Activated naive CD4-positive, alpha-beta T cell treated with anti-CD3 and anti-CD28 coated beads, Interleukin-2, amount 50 U/mL, for 24 hours (primary cell): ENCODE data around the gene SAMD4A.

ENCODE experiments used
- H3K27ac Mint-ChIP-seq: one replicate; pipeline ENCODE4 v1.8.0; 2021; ENCODE audit warnings: mild to moderate bottlenecking, mixed read lengths
- H3K27me3 Mint-ChIP-seq: one replicate; pipeline ENCODE4 v1.8.0; 2021; ENCODE audit warnings: mixed read lengths
- H3K36me3 Mint-ChIP-seq: one replicate; pipeline ENCODE4 v1.8.0; 2021; ENCODE audit warnings: mixed read lengths
- H3K4me1 Mint-ChIP-seq: one replicate; pipeline ENCODE4 v1.8.0; 2021; ENCODE audit warnings: mixed read lengths
- H3K4me3 Mint-ChIP-seq: one replicate; pipeline ENCODE4 v1.8.0; 2021; ENCODE audit warnings: mild to moderate bottlenecking, mixed read lengths
- H3K9me3 Mint-ChIP-seq: one replicate; pipeline ENCODE4 v1.8.0; 2021; ENCODE audit warnings: mixed read lengths

The SAMD4A gene

DNA sequence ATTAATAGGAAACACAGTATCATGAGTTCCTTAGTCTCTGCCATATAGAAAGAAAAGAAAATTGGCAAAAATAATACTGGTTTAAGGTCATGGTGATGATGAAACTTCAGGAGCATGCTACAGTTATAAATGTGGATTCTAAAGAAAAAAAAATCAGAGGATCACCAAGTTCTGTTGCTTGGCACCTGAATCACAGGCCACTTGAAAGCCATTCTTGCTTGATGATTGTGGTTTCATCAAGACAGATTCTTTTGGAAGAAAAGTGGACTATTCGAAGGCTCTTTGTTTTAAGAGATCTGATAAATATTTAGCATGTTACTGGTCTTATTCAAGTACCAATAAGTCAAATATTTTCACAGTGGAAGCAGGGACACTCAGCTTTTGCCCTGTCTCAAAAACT is 148.9 kb downstream of the SAMD4A start:
- peaks cover 2% of the 10 kb centered on the region for H3K27me3 Mint-ChIP-seq
- peaks cover 17% of the 10 kb centered on the region for H3K4me1 Mint-ChIP-seq
- peaks cover 5% of the 10 kb centered on the region for H3K36me3 Mint-ChIP-seq
- H3K27ac Mint-ChIP-seq = no peak overlapping the region
- H3K4me3 Mint-ChIP-seq = no peak overlapping the region
- peaks cover 5% of the 10 kb centered on the region for H3K9me3 Mint-ChIP-seq

DNA sequence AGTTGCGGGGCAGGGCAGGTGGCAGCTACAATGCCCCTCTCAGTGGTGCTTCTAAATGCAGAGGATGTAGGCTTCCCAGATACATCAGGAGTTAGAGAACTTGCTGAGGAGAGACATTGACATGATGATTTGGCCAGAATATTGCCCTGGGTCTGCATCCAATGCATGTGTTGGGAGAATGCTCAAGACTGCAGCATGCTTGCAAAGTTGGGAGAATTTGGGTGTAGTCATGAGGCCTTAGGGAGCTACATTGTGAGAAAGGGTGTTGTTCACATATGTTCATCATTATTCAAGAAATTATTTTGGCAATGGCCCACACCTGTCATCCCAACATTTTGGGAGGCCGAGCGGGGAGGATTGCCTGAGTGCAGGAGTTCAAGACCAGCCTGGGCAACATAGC is 149.9 kb downstream of the SAMD4A start:
- peaks cover 8% of the 10 kb centered on the region for H3K4me1 Mint-ChIP-seq
- no peak overlapping the region for H3K27ac Mint-ChIP-seq
- peaks cover 5% of the 10 kb centered on the region for H3K36me3 Mint-ChIP-seq
- H3K9me3 Mint-ChIP-seq = peaks cover 5% of the 10 kb centered on the region
- H3K27me3 Mint-ChIP-seq = peaks cover 2% of the 10 kb centered on the region
- no peak overlapping the region for H3K4me3 Mint-ChIP-seq

DNA sequence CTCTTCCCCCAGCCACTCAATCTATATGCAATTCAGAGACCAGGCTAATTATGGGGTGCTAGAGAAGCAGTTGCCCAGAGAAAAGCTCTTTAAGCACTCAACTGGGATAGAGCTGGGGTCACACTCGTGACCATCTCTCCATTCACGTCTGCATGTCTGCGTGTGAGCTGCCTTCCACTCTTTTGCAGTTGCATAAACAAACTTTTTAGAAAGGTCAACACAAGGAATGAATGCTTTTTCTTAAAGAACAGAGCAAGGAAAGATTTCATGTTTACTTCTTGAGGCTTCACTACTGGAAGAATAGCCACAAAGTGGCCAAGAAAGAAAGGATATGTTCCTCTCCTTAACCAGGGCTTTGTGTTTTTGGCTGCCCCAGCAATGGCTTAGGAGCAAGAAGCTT is 151.1 kb downstream of the SAMD4A start:
- Mint-ChIP-seq H3K9me3 (peaks cover 5% of the 10 kb centered on the region), H3K4me3 (no peak overlapping the region), H3K27me3 (peaks cover 2% of the 10 kb centered on the region), H3K27ac (no peak overlapping the region), H3K4me1 (no peaks in the 10 kb centered on the region), H3K36me3 (peaks cover 5% of the 10 kb centered on the region)

DNA sequence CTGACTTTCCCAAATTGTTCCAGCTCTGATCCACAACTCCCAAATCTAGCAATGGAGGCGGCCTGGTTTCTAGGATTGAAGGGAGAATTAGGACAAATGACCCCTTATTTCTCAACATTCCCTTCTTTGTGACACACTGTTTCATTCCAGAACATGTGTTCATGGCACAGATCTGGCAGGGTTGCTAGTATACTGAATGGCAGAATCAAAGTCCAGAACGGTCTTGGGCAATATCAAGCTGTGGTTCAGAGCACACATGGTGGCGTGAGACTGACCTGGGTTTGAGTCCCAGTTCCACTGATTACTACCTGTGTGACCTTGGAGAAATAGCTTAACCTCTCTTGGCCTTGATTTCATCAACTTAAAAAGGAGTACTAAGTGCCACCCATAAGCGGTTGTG is 152.5 kb downstream of the SAMD4A start:
- H3K27me3 Mint-ChIP-seq = peaks cover 5% of the 10 kb centered on the region
- peaks cover 5% of the 10 kb centered on the region for H3K36me3 Mint-ChIP-seq

DNA sequence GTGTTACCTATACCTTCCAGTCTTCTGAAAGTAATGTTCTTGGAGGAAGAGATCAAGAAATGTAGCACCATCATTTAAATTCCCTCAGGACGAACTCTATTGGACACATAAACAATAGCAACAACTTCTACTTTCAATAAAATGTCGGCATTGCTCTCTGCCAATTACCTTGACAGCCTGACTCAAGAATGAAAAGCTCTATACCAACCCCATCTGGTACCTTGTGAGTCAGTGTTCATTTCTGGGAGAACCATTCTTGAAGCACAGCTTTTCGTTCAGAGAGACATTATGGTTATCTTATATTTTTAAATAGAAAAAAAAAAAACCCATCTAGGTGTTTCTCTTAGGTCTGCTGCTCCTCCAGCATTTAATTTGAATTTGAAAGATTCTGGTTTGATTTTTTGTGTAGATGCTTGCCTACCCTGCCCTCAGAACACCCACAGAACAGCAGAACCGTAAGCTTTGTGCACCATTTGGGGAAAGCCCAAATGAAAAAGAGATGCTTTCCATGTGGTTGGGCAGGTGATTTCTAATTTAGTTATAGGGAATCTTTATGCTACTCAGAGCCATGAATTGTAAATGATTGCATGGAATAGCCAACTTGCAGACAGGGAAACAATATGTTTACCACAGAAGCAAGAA is 156.0 kb downstream of the SAMD4A start:
- Mint-ChIP-seq H3K27me3 (peaks cover 11% of the 10 kb centered on the region), H3K27ac (no peak overlapping the region), H3K9me3 (peaks cover 5% of the 10 kb centered on the region), H3K36me3 (peaks cover 5% of the 10 kb centered on the region), H3K4me1 (no peaks in the 10 kb centered on the region), H3K4me3 (no peak overlapping the region)

More for the DNA sequence above, 152.5 kb downstream of the SAMD4A start:
- H3K27ac Mint-ChIP-seq = no peak overlapping the region
- H3K4me1 Mint-ChIP-seq = no peaks in the 10 kb centered on the region
- no peak overlapping the region for H3K4me3 Mint-ChIP-seq
- H3K9me3 Mint-ChIP-seq = peaks cover 5% of the 10 kb centered on the region

DNA sequence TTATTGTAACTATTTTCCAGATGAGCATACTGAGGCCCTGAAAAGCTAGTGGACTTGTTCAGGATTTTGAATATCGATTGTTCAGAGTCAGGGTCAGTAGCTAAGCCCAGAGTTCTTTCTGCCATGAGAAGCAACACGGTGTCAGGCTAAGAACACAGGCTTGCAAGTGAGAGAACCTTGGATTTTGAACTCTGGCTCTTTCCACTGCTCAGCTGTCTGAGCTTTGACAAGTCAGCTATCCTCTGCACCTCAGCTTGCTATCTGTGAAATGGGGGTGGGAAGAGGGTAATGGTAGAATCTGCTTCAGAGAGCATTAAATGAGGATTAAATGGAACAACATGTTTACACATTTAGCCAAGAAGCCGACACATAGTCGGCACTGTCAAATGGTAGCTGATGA is 157.2 kb downstream of the SAMD4A start:
- Mint-ChIP-seq H3K4me3 (no peak overlapping the region), H3K27me3 (peaks cover 11% of the 10 kb centered on the region), H3K27ac (no peak overlapping the region), H3K4me1 (peaks cover 2% of the 10 kb centered on the region), H3K9me3 (peaks cover 5% of the 10 kb centered on the region), H3K36me3 (peaks cover 5% of the 10 kb centered on the region)

DNA sequence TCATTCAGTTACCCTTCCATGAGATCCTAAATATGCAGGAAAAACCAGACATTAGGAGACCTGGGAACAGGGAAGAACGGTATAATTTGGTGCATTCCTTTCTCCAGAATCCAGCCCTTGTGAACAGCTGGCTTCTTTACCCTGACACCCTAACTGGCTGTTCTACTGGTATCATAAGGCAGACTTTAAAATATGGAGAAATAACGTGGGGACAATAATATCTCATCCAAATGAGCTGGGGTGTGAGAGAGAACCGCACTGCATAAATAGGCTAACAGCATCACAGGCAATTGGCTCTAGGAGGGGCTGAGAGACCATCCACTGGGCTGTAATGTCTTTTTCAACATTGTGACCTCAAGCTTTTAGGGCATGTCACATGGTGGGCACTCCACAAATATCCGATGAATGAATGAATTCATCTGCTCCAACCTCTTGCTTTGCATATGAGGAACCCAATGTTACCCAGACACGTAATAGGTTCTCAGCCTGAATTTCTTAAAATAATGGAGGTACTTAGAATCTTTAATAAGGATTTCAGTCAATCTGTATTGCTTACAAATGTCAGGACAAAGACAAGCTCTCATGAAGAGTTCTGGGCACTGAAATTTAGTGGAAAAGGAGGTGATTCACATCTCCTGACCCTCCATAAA is 157.9 kb downstream of the SAMD4A start:
- Mint-ChIP-seq H3K9me3 (peaks cover 5% of the 10 kb centered on the region), H3K4me3 (no peak overlapping the region), H3K27me3 (peaks cover 11% of the 10 kb centered on the region), H3K36me3 (peaks cover 4% of the 10 kb centered on the region), H3K4me1 (peaks cover 9% of the 10 kb centered on the region), H3K27ac (no peak overlapping the region)

DNA sequence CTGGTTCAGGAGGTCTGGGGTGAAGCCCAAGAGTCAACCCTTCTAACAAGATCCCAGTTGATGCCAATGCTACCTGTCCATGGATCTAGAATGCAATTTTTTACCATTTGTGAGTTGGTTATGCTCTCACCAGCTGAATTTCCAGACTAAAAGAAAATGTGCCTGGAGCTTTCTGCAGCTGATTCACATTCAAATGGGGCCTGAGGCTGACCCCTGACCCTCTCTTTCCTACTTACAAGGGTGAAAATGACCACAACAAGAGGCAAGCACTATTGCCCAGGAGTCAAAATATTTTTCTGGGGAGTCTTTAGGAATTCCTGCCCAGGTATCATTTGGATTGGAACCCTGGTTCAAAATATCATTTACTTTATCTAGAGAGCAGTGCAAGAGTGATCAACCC is 159.1 kb downstream of the SAMD4A start:
- no peak overlapping the region for H3K27ac Mint-ChIP-seq
- peaks cover 21% of the 10 kb centered on the region for H3K4me1 Mint-ChIP-seq
- H3K4me3 Mint-ChIP-seq = no peak overlapping the region
- no peaks in the 10 kb centered on the region for H3K9me3 Mint-ChIP-seq
- H3K27me3 Mint-ChIP-seq = peaks cover 9% of the 10 kb centered on the region
- no peaks in the 10 kb centered on the region for H3K36me3 Mint-ChIP-seq

DNA sequence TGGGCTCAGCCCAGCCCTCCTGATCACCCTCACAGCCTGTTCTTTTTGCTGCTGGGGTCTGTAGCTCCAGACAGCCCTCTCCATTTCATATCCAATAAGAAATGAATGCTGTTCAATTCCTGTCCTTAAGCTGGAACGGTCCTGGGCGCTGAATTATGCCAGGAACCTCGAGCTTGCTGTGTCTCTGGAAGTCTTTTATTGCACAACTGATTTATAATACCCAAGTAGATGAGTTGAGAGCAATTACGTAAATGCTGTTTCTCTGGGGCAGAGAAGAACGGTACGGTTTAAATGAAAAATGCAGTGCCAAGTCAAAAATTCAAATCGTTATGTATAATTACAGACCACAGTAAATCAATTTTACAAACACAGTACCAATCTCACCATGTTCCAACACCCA is 161.0 kb downstream of the SAMD4A start:
- Mint-ChIP-seq H3K27ac (no peak overlapping the region), H3K36me3 (no peaks in the 10 kb centered on the region), H3K4me1 (peaks cover 22% of the 10 kb centered on the region), H3K4me3 (no peak overlapping the region), H3K27me3 (peaks cover 12% of the 10 kb centered on the region), H3K9me3 (no peaks in the 10 kb centered on the region)

DNA sequence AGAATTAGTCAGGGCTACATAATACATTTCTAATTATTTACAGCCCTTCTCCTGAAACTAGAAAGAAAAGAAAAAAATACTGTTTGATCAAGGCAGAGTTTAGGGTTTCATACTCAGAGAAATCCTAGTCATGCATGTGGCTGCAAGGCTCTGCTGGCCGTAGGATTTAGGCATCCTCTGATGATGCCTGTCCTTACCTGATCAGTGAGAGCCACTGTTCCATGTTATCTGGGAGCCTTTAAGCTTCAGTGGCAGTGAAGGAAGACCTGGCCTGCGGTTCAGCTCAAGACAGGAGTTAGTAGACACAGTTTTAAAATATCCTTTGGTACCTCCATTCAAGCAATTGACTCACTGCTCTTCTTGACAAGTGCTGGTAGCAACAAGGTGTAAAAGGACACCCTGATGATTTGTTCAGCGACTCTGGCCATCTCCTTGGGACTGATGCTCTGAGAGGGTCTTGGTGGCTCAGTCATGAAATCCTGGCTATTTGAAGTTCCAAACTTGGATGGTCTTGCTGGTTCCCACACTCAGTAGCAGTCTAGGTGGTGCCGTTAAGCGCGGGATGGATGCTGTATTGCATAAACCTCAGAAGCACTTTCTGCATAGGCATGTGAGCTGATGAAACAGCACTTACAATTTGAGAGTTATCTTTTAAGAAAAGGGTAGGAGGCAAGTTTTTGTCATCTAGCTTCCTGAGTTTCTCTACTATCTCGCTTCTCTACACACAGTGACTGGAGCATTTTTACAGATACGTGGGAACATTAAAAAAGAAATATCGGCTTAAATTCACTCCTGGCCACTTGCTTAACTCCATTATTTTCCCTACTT is 162.0 kb downstream of the SAMD4A start:
- Mint-ChIP-seq H3K4me1 (peaks cover 22% of the 10 kb centered on the region), H3K9me3 (no peaks in the 10 kb centered on the region), H3K27ac (no peak overlapping the region), H3K4me3 (no peak overlapping the region), H3K36me3 (no peaks in the 10 kb centered on the region), H3K27me3 (peaks cover 9% of the 10 kb centered on the region)

DNA sequence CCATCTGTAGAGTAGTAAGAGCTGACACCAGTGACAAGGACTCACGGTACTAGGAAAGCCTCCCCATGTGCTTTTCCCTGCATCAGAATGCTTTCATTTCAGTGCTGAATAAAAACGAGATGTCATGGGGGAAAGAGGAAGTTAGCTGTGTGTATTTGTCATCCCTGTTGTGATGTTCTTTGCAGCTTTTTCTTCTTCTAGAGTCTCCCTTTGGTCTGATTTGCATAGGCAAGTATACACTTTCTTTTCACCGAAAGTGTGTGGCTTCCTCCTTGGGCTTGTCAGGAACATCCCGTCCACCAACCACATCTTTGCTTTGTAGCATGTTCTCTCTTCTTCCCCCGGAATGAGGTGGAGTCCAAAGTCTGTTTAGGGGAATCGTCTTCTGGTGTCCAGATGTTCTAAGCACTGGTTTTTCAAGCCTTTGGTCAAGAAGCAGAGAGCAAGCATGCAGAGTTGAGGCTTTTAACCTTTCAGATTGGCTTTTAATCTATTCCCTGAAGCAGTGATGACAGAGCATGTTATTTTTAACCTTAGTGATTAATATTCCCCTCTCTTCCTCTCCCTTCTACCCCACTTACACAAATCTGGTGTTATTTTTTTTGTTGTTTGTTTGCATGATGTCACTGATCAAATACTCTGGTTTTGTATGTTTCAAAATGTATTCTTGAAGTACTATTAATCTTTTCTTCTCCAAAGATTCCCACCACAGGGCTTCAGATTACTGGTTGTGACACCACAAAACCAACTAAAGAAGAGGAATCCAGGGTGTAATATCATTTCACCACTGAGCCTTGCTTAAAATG is 163.4 kb downstream of the SAMD4A start:
- peaks cover 22% of the 10 kb centered on the region for H3K4me1 Mint-ChIP-seq
- H3K36me3 Mint-ChIP-seq = no peaks in the 10 kb centered on the region
- H3K4me3 Mint-ChIP-seq = peak overlapping the region; percentile 73
- H3K9me3 Mint-ChIP-seq = no peaks in the 10 kb centered on the region
- H3K27me3 Mint-ChIP-seq = peaks cover 7% of the 10 kb centered on the region
- peak overlapping the region; percentile 92 for H3K27ac Mint-ChIP-seq

DNA sequence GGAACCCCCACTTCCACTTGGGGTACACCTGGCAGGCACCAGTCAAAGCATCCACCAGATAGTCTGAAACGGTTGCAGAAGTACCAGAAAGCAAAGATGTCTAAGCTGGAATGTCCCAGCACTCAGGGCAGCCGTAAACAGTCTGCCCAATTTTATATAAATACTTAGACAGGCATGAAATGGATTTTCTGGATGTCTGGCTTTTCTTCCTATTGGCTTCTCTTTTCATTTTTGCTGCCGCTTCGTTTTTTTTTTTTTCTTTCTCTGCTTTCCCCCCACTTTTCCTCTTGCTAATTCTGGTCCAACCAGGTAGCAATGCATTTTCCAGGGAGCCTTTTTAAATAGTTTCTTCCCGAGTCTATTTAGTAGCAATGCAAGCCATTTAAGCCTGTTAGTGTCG is 168.0 kb downstream of the SAMD4A start:
- H3K4me1 Mint-ChIP-seq = peaks cover 31% of the 10 kb centered on the region
- no peaks in the 10 kb centered on the region for H3K36me3 Mint-ChIP-seq
- peaks cover 3% of the 10 kb centered on the region for H3K27me3 Mint-ChIP-seq
- H3K4me3 Mint-ChIP-seq = no peak overlapping the region
- H3K9me3 Mint-ChIP-seq = no peaks in the 10 kb centered on the region
- H3K27ac Mint-ChIP-seq = no peak overlapping the region

DNA sequence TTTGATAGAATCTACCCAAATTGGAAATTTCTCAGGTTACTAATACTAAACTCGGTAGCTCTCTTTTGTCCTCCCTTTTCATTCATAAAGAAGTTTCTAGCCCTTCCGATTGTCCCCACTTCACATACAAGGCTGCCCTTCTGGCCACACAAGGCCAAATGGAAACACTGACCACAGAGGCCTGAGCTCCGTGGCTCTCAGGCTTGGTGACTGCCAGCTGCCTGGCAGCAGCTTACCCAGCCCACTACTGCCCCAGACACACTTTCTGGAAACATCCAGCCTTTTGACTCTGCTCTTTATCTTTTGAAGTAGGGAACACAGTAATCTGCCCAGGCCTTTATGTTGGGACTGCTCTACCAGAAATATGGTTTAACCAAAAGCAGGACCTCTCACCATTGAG is 168.5 kb downstream of the SAMD4A start:
- H3K4me1 Mint-ChIP-seq = peaks cover 26% of the 10 kb centered on the region
- no peaks in the 10 kb centered on the region for H3K9me3 Mint-ChIP-seq
- no peak overlapping the region for H3K4me3 Mint-ChIP-seq
- peaks cover 3% of the 10 kb centered on the region for H3K27me3 Mint-ChIP-seq
- H3K27ac Mint-ChIP-seq = no peak overlapping the region
- no peaks in the 10 kb centered on the region for H3K36me3 Mint-ChIP-seq

DNA sequence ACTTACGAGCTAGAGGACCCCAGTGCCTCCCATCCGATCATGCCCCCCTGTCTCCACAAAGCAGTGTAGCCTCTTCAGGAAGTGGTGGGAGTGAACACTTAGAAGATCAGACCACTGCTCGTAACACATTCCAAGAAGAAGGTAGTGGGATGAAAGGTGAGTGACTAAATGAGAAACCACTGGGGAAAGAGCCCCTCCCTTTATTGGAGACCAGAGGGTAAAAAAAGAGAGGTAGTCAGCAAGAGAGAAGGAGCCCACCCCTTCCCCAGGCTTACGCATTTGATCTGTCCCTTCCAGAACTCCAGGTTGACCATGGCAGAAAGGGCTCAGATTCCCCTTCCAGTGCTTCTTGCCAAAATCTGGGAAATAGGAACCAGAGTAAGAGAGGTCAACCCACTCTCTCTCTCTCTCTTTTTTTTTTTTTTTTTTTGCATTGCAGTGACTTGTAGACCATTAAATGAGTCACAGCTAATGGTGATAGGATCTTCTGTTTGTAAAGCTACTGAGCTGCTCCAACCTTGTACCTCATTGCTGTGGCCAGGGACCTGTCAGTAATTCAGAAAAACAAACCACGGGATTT is 170.3 kb downstream of the SAMD4A start:
- Mint-ChIP-seq H3K36me3 (no peaks in the 10 kb centered on the region), H3K4me3 (no peak overlapping the region), H3K27ac (no peak overlapping the region), H3K27me3 (no peaks in the 10 kb centered on the region), H3K9me3 (no peaks in the 10 kb centered on the region), H3K4me1 (peaks cover 31% of the 10 kb centered on the region)

DNA sequence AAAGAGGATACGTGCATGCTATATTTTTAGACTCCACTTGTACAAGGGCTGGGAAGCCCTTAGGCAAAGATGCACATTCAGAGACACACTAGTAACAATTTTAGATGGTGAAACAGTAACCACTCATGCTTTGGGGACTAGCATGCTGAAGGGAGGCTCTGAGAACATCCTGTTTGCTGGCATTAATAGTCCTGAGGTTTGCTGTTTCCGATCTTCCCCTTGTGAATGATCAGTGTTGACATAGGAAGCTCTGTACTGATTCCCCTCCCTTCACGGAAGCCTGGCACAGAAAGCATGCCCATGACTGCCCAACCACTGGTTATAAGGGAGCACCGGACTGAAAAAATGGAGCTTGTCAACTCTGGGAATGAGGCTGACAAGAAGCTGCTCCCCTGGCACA is 171.1 kb downstream of the SAMD4A start:
- H3K27ac Mint-ChIP-seq = peak overlapping the region; percentile 43
- no peaks in the 10 kb centered on the region for H3K36me3 Mint-ChIP-seq
- peaks cover 39% of the 10 kb centered on the region for H3K4me1 Mint-ChIP-seq
- H3K4me3 Mint-ChIP-seq = no peak overlapping the region
- H3K9me3 Mint-ChIP-seq = no peaks in the 10 kb centered on the region
- H3K27me3 Mint-ChIP-seq = no peaks in the 10 kb centered on the region
